IMR-90 (cell line): ENCODE measurements around the gene GATA1.

ENCODE experiments used
- BHLHE40 ChIP-seq: fragments of 150-350 bp; IDR thresholded peaks from 2 replicates; pipeline ENCODE4 v1.6.1; 2016; ENCODE audit warnings: mild to moderate bottlenecking, low read depth, low read length
- CHD1 ChIP-seq: IDR thresholded peaks from 2 replicates; pipeline ENCODE4 v1.6.1; 2012; ENCODE audit warnings: low read depth, low read length, improper control_type of control experiment
- MXI1 ChIP-seq: IDR thresholded peaks from 2 replicates; pipeline ENCODE4 v1.6.1; 2012; ENCODE audit warnings: low read depth, mild to moderate bottlenecking, low read length, moderate library complexity, borderline replicate concordance
- NFE2L2 ChIP-seq: fragments of 150-350 bp; IDR thresholded peaks from 2 replicates; pipeline ENCODE4 v1.6.1; 2016; ENCODE audit warnings: low read depth, mild to moderate bottlenecking, low read length
- POLR2A ChIP-seq: IDR thresholded peaks from 2 replicates; pipeline ENCODE4 v1.6.1; 2012; ENCODE audit warnings: mild to moderate bottlenecking, low read depth, low read length
- RAD21 ChIP-seq: IDR thresholded peaks from 2 replicates; pipeline ENCODE4 v1.6.1; 2012; ENCODE audit warnings: low read length, improper control_type of control experiment
- SMC3 ChIP-seq: fragments of 150-350 bp; IDR thresholded peaks from 2 replicates; pipeline ENCODE4 v1.6.1; 2016; ENCODE audit warnings: low read depth, mild to moderate bottlenecking, antibody characterized with exemption, low read length, moderate library complexity
- USF2 ChIP-seq: fragments of 150-350 bp; IDR thresholded peaks from 2 replicates; pipeline ENCODE4 v1.6.1; 2017; ENCODE audit warnings: mild to moderate bottlenecking, antibody characterized with exemption, low read length, low read depth
- TF ChIP-seq, protein P1 (sequence below): conservative IDR thresholded peaks from 2 replicates; pipeline ENCODE4 v1.5.1; 2012; ENCODE audit warnings: mild to moderate bottlenecking, low read depth, low read length, improper control_type of control experiment
- TF ChIP-seq, protein P2 (sequence below): fragments of 150-350 bp; IDR thresholded peaks from 2 replicates; pipeline ENCODE4 v1.6.1; 2016; ENCODE audit warnings: low read depth, mild to moderate bottlenecking, low read length, moderate library complexity, borderline replicate concordance

DNA sequence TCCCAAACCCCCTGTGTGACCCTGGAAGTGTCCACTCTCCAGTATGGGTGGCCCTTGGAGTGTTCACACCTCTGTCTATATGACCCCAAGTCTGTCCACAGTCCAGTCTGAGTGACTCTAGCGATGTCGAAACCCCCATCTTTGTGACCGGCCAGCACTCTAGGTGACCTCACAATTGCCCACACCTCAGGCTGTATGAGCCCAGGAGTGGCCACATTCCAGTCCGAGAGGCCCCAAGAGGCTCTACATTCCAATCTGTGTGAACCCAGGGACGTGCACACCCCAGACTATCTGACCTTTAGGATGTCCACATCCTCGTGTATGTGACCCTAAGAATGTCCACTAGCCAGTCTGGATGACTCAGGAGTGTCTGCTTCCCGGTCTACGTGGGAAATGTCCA, 32.2 kb upstream of the GATA1 start:
- TF ChIP-seq SMC3 (no peak), POLR2A (no peak), MXI1 (no peak), RAD21 (no peak), CHD1 (no peak), USF2 (no peak), BHLHE40 (no peak), NFE2L2 (no peak)
- TF ChIP-seq, protein P1, sequence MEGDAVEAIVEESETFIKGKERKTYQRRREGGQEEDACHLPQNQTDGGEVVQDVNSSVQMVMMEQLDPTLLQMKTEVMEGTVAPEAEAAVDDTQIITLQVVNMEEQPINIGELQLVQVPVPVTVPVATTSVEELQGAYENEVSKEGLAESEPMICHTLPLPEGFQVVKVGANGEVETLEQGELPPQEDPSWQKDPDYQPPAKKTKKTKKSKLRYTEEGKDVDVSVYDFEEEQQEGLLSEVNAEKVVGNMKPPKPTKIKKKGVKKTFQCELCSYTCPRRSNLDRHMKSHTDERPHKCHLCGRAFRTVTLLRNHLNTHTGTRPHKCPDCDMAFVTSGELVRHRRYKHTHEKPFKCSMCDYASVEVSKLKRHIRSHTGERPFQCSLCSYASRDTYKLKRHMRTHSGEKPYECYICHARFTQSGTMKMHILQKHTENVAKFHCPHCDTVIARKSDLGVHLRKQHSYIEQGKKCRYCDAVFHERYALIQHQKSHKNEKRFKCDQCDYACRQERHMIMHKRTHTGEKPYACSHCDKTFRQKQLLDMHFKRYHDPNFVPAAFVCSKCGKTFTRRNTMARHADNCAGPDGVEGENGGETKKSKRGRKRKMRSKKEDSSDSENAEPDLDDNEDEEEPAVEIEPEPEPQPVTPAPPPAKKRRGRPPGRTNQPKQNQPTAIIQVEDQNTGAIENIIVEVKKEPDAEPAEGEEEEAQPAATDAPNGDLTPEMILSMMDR = no peak
- TF ChIP-seq, protein P2, sequence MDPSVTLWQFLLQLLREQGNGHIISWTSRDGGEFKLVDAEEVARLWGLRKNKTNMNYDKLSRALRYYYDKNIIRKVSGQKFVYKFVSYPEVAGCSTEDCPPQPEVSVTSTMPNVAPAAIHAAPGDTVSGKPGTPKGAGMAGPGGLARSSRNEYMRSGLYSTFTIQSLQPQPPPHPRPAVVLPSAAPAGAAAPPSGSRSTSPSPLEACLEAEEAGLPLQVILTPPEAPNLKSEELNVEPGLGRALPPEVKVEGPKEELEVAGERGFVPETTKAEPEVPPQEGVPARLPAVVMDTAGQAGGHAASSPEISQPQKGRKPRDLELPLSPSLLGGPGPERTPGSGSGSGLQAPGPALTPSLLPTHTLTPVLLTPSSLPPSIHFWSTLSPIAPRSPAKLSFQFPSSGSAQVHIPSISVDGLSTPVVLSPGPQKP = no peak
